Posterior vena cava (tissue), 2 donors: ENCODE measurements around the gene RCBTB2. TPM values are rescaled to one million over a fixed set of nuclear protein-coding genes. Genes with fewer than 3 reads are reported as not detected.
"Not testable (repeated sequence)": the region's sequence is repeated elsewhere in the genome, so short reads cannot be mapped to it uniquely, and the experiment has no call there.

Experiments used
- DNase-seq: peaks from one replicate; pipeline ENCODE4 v3.0.0-alpha.2; 2020; ENCODE audit warnings: low spot score
- intact Hi-C, 2 donors: fragments of 100-400 bp; cut with DNase I; formaldehyde crosslinking; loops; one replicate each; pipeline versions ENCODE4 v1.14.1 to v1.14.2; 2022 to 2023
- total RNA-seq, 2 donors: library from RNA; stranded (reverse); fragmentation: NEBNext Ultra II Directional; extraction: Animal tissue kit (Norgen Biotek cat#: 25700); gene quantifications; one replicate each; pipeline ENCODE4 v1.2.1, GENCODE V29; 2021
- donor health status: DM: yes; HTN: yes; CAD: no.
- donor health status: DM: yes; HTN: yes; CAD: no.

RCBTB2 gene
- total RNA-seq, 2 donors from 2014 or later = 8.6 to 10.6 TPM

DNA sequence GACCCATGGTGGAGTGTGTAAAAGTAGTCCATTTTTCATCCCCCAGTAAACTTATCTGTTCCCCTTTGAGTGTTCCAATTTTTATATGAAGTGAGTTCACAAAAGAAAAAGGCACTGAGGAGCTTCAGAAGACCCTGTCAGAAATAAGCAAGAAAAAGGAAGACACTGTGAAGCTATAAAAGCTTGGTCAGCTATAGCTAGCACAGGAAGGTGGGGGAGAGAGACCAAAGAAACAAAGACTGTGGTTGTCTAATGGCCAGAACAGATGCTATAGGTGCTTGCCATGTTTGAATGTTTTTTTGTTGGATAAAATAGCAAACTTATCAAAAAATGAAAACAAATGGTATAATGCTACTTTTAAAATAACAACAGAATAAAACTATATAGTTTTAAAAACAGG is 46.5 kb downstream of the RCBTB2 start:
- no peak for DNase-seq
- intact Hi-C loops = no loop called here

GRCh38 chr13:48485432-48485831 is 47.4 kb downstream of the RCBTB2 start:
- intact Hi-C loops = no loop called here
- no peak for DNase-seq

DNA sequence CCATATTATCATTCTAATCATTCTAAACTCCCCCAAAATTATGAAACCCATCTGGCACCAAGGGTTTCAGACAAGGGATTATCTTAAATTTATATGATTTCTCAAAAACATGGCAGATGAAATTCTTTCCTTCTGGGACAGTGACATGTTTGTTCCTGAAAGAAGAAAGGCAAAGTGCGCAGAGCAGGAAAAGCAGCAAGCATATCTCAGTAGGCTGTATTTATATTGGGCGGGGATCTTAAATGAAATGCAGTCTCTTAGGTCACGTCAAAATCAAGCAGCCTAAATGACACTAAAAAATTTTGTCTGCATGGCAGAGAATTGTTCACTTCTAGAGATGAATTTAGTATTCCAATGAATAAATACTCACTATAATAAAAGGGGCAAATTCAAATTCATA is 49.3 kb downstream of the RCBTB2 start:
- DNase-seq = no peak
- intact Hi-C loops = no loop called here

DNA sequence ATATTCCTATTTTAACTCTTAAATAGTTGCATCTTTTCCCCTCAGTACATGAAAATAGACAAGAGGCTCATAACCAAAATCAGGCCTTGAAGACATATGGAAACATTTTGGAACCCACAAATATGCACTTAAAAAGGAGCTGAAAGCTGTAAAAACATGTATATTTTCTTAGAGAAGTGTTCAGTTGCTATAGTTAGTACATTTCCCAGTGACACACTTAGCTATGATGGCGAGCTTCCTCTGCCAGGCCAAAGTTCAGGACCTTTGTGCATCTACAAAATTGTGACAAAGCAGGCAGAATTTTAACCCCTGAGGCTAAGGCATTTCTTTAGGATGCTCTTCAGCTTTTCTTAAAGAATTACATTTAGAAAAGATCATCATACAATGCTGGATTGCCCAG is 54.5 kb downstream of the RCBTB2 start:
- intact Hi-C loops = no loop called here
- DNase-seq = no peak

DNA sequence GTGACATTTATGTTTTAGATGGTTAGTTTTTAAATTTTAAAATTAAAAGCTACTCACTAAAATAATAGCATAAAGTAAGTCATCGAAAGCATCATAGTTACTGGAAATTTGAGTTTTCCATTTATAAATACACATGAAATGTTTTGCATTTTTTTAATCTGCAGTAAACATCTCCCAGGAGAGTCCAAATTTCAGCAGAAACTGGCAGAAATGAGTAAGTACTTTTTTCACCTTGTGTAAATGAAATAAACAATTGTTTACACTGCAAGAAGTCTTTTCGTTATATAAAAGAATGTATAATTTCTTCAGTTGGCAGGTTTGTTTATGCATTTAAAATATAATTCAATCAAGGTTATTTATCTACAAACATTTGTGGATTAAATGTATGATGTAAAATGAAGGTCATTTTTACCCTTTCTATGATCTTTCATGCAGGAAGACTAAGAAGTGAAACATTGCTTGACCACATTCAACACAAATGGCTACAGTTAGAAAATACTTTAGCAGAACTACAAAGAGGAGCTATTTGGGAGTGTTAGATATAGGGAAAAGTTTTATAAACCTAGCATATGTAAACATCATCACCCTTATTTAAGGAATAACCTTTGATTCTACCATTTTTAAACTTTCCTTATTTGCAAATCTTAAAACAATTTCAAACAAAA is 55.6 kb downstream of the RCBTB2 start:
- no peak for DNase-seq
- intact Hi-C loops = no loop called here

DNA sequence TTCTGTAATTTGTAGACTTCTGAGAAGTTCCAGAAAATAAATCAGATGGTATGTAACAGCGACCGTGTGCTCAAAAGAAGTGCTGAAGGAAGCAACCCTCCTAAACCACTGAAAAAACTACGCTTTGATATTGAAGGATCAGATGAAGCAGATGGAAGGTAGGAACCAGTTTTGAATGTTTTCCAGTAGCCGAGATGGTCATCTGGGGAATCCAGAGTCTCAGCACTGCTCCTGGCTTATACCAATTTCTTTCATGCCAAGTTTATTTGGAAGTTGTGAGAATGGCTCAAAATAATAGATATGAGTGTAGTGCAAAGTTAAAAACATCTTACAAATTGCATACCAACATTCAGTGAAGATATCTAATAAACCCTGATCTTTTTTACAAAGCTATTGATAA is 56.2 kb downstream of the RCBTB2 start:
- intact Hi-C loops = no loop called here

DNA sequence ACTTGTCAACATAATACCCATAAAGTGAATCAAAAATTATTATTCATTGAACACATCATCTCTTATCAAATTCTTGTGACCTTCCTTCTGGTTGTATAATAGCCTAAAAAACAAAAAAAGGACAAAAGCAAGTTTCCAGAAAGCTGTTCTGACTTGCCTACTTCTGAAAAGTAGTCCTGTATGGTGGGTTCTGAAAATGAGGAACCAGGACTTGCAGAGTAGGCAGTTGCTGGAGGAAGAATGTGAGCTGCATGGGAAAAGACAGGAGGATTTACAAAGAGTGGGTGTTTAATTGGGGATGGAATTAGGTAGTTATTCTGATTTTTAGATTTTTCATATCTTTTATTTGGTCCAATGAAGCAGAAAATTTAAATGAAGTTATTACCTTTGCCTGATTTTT is 56.7 kb downstream of the RCBTB2 start:
- intact Hi-C loops = no loop called here
- no peak for DNase-seq

More for the DNA sequence above, 56.2 kb downstream of the RCBTB2 start:
- no peak for DNase-seq

GRCh38 chr13:48475230-48475629 is 57.6 kb downstream of the RCBTB2 start:
- no peak for DNase-seq
- intact Hi-C loops = no loop called here

GRCh38 chr13:48457578-48458242 is 75.2 kb downstream of the RCBTB2 start:
- no peak for DNase-seq
- intact Hi-C loops = loop anchor here in 1 of 2 donors (2.0 kb wide), 1 partner anchor 49 kb away; no protein-coding TSS in a partner anchor

- peak; percentile 78 for DNase-seq
- intact Hi-C loops = loop anchor here in 1 of 2 donors (1.0 to 2.0 kb wide), 2 partner anchors 32 to 50 kb away; no protein-coding TSS in a partner anchor
These were observed 76.3 kb downstream of the RCBTB2 start for GRCh38 chr13:48456546-48456945.

DNA sequence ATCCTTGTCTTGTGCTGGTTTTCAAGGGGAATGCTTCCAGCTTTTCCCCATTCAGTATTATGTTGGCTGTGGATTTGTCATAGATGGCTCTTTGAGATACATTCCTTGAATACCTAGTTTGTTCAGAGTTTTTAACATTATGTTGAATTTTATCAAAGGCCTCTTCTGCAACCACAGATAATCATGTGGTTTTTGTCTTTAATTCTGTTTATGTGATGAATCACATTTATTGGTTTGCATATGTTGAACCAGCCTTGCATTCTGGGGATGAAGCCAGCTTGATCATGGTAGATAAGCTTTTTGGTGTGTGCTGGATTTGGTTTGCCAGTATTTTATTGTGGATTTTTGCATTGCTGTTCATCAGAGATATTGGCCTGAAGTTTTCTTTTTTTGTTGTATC is 81.7 kb downstream of the RCBTB2 start:
- not testable (repeated sequence) for DNase-seq
- intact Hi-C loops = loop anchor here in 1 of 2 donors (2.0 kb wide), 1 partner anchor 42 kb away; no protein-coding TSS in a partner anchor

GRCh38 chr13:48449656-48450055 is 83.2 kb downstream of the RCBTB2 start:
- intact Hi-C loops = loop anchor here in 1 of 2 donors (2.0 kb wide), 1 partner anchor 43 kb away; no protein-coding TSS in a partner anchor
- no peak for DNase-seq

DNA sequence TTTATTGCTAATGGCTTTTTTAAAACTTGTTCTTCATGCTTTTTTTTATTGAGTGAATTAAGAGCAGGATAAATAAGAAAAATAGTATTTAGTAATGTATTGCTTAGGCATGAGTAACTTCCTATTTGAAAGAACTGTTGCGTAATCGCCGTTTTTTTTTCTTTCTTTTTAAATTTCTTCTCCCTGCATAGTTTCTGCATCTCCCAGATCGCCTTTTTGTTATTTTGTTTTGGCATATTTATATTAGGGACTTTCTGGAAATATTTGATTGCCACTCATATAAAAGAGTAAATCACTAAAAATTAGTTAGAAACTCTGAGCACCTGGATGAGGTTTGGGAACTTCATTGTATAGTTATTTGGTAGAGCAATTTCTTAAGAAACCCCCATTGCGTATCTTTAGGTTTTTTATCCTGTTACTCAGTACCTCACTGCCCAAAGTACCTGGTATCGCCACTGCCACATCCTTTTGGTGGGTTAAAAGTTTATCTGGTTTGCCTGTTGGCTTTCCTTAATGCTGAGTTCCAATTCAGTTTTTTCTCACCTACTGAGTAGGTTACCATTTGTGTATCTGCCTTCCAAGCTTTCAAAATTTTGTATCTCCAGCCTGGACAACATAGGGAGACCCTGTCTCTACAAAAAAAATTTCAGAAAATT is 83.8 kb downstream of the RCBTB2 start:
- intact Hi-C loops = no loop called here
- no peak for DNase-seq

- intact Hi-C loops = no loop called here
- DNase-seq = no peak
These were observed 84.5 kb downstream of the RCBTB2 start for GRCh38 chr13:48448285-48448958.

DNA sequence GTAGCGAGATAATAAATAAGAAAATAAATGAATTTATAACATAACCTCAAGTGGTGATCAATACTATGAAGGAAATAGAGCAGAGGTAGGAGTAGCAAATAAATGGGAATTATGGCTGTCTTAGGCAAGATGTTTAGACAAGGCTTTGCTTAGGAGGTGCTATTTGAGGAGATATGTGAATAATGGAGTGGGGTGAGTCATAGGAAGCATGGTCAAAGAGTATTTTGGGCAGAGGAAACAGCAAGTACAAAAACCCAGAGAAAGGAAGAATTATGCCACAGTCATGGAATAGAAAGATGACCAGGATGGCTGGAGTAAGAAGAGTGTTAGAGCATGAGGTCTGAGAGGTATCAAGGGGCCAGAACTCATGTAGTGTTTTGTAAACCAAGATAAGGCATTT is 86.4 kb downstream of the RCBTB2 start:
- DNase-seq = no peak
- intact Hi-C loops = no loop called here

DNA sequence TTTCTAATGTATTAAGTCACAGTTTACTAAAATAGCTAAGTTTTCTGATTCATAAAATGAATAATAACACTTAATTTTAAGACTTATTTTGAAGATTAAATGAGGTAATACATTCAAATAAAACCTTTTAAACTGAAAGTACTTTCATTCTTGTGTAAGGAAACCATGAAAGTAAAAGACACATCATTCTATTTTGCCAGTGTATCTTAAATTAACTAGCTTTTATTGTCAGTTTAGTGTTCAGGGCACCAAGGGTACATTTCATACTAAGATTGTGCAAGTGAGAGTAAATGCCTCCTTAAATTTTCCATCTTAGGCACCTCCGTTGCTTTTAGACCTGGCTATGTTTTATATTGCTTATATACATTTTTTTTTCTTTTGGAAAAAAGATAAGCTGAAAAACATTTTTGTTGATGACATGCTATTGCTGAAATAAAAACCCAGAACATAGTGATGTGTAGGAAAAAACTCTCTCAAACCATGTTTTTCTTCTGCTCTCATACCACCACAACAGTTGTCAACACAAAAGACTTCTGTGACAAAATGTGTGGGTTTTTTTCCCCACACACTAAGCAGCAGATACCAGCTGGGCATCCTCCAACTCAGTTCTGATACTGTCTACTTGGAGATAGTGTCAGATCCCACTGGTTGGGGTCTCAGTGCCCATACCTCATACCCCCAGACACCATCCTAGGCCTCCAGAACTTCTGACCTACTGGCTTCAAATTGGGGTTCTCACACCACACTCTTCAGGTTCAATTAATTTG is 89.3 kb downstream of the RCBTB2 start:
- DNase-seq = no peak
- intact Hi-C loops = no loop called here
